ENCODE data around the gene OR6A2.

DNA sequence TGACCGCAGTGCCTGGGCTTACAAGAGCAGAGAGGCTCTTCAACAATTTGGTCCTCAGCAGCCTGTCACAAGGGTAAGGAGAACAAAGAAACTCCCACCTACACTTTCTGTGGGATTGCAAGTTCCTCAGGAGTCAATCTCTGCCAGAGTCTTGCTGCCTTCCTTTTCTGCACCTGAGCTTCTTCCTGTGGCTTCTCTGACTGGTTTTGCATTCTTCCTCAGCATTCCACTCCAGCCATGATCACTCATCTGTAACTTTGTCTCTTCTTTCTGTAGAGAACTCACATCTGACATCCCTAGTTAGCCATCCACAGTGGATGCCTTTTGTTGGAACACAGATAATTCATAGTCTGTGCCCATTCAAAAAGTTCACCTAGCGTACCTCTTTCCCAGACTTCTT lies 14.2 kb upstream of the OR6A2 start:
- TF ChIP-seq YY1 (IDR thresholded peaks at IDR 0.05; ENCODE audit: insufficient read depth, insufficient read length) (no peak), ZNF274 (IDR thresholded peaks at IDR 0.05; ENCODE audit: low read depth, low read length) (no peak), SUZ12 (IDR thresholded peaks at IDR 0.05; ENCODE audit: extremely low read depth, insufficient read depth, insufficient read length) (no peak)
